ENCODE measurements around the gene LINC00237.
A peak's percentile ranks its signal among the peaks of the same experiment; 100 is the strongest.

The LINC00237 gene

DNA sequence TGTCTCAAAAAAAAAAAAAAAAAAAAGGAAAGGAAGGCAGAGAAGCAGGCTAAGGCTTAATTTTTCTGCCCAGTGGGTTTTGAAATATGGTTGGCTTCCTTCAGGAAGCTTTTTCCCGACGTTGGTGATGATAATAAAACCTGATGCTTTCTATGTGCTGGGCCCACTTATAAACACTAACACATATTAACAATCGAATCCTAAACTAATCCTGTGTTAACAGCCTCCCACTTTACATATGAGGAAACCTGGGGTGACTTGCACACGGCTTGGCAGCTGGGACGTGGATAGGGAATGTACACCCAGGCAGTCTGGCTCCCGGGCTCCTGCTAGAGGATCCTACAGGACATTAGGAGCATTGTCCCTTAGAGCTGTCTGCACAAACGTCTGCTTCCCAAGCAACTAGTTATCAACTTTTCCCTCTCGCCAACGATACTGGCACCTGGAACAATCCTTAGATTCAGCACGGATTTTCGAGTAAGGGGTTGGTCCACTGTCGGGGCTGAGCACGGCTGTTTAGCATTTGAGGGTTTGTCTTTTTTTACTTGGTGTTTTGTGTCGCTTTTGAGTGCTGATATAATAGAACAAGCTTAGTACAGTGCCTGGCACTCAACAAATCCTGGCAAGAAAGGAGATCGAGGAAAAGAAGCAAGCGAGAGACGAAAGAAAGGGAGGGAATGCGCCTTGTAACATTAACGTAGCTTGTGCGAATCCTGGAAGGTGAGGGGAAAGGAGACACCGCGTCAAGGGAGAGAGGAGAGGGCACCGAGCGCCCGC, 19.1 kb upstream of the LINC00237 start:
- DNase-seq = peak; percentile 37 to 92 (median 87)

GRCh38 chr20:21124190-21124589, 18.0 kb upstream of the LINC00237 start:
- no peak for DNase-seq

DNA sequence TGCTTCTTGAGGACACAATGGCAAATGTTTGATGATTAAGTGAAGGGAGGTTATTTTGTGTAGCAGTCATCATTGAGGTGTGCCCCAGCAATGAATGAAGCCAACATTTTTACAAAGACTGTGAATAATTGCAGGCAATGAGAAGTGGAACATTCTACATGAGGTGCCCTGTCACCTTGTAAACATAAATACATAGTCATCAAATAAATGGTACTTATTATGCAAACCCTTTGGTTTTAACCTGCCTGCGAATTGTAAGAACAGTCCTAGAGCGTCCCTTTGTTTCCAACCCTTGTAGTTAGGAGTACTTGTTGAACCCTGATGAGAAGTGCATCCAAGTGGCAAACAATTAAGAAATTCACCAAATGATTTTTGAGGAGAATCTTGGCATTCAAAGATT, 12.6 kb upstream of the LINC00237 start:
- DNase-seq = no peak

GRCh38 chr20:21118138-21118537, 12.0 kb upstream of the LINC00237 start:
- DNase-seq = no peak

DNA sequence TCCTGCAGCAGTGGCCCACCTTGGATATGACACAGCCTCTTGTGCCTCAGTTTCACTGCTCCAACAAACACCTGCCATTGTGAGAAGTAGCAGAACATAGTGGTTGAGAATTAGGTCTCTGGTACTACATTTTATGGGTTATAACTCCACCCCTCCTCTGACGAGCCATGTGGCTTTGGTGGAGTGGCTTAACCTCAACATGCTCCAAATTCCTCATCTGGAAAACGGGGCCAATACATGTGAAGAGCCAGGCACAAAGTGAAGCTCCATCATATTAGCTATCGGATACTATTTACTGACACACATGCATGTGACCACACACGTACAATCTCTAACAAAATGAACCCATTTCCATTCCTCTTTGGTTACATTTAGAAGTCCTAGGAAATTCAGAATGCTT, 11.4 kb upstream of the LINC00237 start:
- no peak for DNase-seq

DNA sequence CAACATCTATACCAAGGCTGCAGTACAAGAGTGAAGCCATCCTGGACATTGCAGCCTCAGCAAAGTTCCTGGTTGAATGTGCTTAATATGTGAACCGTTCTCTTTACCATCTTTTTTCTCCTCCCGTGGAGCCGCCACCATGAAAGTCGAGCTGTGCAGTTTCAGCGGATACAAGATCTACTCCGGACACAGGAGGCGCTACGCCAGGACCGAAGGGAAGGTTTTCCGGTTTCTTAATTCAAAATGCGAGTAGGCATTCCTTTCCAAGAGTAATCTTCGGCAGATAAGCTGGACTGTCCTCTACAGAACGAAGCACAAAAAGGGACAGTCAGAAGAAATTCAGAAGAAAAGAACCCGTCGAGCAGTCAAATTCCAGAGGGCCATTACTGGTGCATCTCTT, 8.4 kb upstream of the LINC00237 start:
- DNase-seq = no peak

DNA sequence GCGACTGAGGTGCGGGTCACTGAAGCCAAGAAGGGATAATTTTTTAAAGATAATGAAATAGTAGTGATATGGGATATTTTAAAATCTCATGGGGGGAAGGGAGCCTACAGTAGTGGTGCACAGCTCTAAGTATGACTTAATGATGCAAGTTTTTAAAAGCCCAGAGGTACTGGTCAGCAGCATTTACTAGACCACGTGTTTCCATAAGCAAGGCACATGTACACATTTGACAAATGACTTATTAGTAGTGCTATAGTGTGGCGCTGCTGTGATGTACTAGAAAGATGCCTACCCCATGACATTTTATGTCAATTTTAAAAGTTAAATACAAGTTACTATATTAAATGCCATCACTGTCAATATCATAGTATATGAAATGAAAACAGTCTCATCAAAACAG, 7.5 kb upstream of the LINC00237 start:
- DNase-seq = no peak

GRCh38 chr20:21111416-21111815, 5.3 kb upstream of the LINC00237 start:
- DNase-seq = no peak

- no peak for DNase-seq
Measured at GRCh38 chr20:21110811-21111210, 4.7 kb upstream of the LINC00237 start.

DNA sequence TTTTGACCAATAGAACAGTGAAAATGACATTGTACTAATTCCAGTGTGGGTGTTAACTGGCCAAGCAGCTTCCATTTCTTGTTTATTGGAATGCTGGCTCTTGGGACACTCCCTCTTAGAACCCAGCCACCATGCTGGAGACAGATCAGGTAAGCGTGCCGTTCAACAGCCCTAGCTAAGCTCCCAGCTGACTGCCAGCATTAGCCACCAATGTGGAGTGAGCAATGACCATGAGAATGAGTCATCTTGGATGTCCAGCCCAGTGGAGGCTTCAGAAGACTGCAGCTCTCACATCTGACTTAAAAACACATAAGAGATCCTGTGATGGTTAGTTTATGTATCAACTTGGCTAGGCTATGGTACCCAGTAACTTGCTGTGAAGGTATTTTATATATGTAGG, 3.0 kb upstream of the LINC00237 start:
- DNase-seq = no peak

DNA sequence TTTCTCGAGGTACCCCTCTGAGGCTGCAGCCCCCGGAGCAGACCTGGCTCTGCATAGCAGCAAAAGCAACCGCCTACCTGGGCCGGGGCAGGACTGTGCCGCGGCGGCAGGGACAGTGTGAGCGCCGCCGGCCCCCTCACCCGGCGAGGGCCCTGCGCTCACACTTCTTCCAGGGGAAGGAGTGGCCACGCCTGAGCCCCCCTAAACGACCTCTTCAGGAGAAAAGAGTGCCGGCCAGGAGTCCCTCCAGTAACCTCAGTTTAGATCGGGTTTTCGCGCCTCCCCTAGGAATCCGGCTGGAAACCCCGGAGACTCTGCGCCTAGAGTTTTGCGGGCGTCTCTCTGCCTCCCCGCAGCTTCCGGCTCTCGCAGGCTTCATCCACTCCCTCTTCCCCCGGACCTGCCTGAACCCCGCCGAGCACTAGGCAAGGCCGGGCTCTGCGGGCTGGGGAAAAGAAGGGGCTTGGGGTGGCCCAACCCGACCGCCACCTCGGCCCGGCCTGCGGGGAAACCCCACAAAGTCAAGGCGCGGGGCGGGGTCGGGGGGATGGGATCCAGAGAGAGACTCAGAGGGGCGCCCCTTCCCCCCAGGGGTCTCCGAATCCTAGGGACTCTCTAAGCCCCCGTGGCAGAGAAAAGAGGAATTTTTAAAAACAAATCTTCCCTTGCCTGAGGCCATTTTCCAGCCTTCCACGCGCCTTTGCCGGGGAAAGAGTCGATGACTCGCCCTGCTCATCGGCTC, 558 bp downstream of the LINC00237 start:
- peak in 2 of 3 experiments; percentile 39 to 46 for DNase-seq

DNA sequence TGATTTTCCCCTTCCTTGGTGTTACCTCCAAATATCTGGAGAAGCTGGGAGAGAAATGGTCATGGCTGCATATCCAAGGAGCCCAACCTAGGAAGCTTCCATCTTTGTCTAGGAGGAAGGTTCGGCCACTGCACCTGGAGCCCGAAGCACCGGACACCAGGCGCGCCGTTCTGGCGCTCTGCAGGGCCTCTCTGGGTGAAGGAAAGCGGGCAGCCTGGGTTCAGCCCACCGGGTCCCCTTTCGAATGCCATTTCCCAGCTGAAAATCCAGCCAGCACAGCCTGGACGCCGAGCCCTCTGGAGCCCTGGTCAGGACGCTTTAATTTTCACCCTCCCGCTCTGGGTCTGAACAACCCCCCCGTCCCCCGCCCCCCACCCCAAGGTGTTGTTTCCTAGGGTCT, 1.2 kb downstream of the LINC00237 start:
- no peak for DNase-seq

GRCh38 chr20:21104466-21104761, 1.7 kb downstream of the LINC00237 start:
- no peak for DNase-seq

DNA sequence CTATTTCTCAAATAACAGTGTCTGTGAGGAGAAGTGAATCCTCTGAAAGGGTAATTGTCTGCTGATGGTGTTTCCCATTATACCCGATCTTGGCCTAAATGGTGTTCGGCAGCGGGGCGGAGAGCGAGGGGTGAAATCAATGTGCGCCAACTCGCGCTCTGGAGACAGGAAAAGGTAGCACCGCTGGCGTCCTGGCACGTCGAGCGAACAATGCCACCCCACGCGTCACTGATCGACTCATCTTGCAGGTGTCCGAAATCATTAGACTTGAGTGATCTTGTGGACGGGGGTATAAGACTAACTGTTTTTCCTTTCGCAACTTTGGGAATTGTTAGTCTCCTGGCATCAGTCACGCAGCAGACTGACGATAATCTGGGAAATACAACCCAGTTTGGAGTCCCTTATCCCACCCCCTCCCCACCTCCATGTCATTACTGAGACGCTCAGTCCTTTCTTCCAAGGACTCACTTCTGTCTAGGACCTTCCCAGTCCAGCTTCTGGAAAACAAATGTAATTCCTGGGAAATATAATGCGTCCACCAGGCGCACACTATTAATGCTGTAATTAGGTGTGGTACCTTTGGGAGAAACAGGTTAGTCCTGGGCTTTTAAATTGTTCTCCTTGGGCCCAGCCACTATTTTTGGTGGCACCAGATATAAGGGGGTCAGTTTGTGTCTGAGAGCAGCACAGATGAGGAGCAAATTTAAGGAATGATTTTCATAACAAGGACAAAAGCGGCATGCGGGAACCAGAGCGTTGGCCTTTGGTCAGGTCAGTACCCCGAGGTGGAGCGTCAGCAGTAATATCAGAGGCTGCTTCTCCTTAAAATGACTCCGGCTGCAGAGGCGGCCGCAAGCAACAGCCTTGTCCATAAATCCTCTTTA, 2.3 kb downstream of the LINC00237 start:
- no peak for DNase-seq

DNA sequence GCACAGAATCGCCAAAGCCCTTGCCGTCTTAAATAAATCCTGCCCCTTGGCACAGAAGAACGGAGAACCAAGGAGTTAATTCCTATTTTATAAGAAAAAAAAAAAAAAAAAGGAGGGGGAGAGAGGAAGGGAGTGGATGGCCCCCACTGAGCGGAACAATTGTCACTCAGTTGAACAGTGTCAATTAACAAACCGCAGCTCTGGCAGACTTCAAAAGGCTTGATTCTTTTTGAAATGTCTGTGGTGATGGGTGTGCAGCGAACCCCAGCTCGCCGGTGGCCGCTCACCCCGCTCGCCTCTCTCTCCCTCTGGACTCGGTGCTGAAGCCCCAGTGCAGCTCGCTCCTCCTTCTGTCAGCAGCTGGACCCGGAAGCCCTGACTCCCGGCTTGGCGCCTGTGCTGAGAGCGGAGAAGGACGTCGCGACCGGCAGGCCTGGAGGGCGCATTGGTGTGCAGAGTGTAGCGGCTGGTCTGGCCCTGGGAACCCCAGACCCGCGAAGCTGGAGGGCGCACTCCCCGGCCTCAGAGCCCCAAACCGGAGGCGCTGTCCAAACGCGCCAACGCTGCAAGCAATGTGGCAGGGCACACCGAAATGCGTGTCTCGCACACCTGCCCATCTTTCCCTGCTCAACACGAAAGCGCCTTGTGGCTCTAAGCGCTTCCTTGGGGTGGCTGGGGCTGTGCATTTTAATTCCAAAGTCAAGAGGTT, 3.4 kb downstream of the LINC00237 start:
- DNase-seq = no peak

DNA sequence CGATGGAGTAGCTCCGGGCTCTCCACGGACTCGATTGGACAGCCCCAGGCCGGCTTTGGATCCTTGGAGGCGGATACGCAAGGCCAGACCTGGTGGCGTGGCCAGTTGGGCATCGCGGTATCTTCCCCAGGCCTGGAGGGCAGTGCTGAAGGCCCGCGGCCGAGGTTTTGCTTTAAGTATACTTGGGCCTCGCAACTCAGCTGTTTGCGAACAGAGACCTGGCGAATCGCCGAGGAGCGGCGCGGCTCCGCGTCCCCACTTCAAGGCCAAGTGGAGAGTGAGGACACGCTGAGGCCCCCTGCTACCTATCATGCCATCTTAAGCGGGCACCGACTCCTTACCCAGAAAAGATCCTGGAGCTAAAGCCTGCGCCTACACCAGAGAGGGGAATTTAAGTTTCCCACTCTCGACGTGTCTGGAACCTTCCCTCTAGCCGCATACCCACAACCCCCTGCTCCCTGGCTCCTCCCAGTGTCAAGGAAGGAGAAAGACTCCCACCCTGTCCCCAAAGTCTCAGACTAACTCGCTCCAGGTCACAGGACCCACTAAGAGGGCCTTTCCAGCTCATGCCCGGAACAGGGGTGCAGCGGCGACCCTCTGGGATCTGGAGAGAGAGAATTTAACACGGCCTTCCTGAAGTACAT, 4.1 kb downstream of the LINC00237 start:
- DNase-seq = no peak

- DNase-seq = peak in 2 of 3 experiments; percentile 84
Measured at GRCh38 chr20:21101453-21101931, 4.7 kb downstream of the LINC00237 start.

- DNase-seq = peak; percentile 25 to 92 (median 84)
Measured at GRCh38 chr20:21100578-21101452, 5.3 kb downstream of the LINC00237 start.

DNA sequence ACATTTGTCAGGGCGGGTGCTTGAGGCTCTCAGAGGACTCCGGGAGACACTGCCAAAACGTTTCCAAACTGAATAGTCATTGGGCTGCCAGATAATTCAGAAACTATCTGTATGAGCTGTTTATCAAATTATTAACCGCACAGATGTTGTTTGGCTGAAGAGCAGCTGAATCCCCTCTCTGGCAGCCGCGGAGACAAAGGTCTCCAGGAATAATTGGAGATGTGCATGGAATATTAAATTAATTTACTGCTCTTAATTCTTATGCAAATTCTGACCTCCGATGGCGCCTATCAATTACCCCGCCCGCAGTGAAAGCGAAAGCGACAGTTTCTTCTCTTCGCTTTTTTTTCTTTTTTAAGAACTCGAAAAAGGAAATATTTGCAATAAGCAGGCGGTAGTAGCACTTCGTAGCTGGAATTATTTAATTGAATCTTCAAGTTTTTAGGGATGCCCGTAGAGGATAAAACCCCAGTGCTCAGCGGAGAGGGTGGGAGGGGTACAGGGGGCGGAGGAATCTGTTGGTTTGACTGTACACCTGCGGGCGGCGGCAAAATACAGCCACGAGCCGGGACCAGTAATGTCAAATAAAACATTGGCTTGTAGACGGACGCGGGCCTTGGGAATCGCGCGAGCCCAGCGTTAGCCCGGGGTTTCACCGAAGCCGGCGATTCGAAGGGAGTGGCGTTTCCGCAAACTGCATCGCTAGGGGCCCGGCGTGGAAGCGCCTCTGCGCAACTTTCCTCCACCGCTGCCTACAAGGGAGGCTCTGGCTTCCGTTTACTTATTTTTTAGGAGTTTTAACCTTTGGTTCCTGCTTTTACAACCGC, 6.2 kb downstream of the LINC00237 start:
- DNase-seq = peak in 2 of 3 experiments; percentile 88 to 95

Measured in NCI-H1417 (cell line).